HK-2 (cell line): ENCODE measurements around the gene TRAF4.
"Not testable (repeated sequence)": the region's sequence is repeated elsewhere in the genome, so short reads cannot be mapped to it uniquely, and the experiment has no call there.

Source experiments
- DNase-seq: peaks from one replicate; pipeline ENCODE4 v3.0.0-alpha.2; 2018; ENCODE audit not compliant: unreplicated experiment

Gene TRAF4

GRCh38 chr17:28783161-28783560 lies 39.4 kb downstream of the TRAF4 start:
- no peak for DNase-seq

- no peak for DNase-seq
These were observed 44.3 kb downstream of the TRAF4 start for GRCh38 chr17:28788100-28788499.

- no peak for DNase-seq
These were observed 49.3 kb downstream of the TRAF4 start for GRCh38 chr17:28792877-28793661.

GRCh38 chr17:28794846-28795441 lies 51.1 kb downstream of the TRAF4 start:
- DNase-seq = not testable (repeated sequence)

- DNase-seq = no peak
These were observed 52.3 kb downstream of the TRAF4 start for GRCh38 chr17:28796062-28796461.
